B cell (primary cell): Measurements from ENCODE around the gene AGPAT1.

Experiments used
- EZH2 ChIP-seq: IDR thresholded peaks from 2 replicates; pipeline ENCODE4 v1.6.1; 2012; ENCODE audit warnings: borderline replicate concordance, low read depth, mild to moderate bottlenecking, moderate library complexity, low read length; ENCODE audit not compliant: insufficient read depth, poor library complexity, severe bottlenecking
- TF ChIP-seq, protein P1 (sequence below): fragments of 200-600 bp; IDR thresholded peaks from one replicate; pipeline ENCODE4 v1.8.0; 2022; ENCODE audit warnings: antibody characterized with exemption, mild to moderate bottlenecking

DNA sequence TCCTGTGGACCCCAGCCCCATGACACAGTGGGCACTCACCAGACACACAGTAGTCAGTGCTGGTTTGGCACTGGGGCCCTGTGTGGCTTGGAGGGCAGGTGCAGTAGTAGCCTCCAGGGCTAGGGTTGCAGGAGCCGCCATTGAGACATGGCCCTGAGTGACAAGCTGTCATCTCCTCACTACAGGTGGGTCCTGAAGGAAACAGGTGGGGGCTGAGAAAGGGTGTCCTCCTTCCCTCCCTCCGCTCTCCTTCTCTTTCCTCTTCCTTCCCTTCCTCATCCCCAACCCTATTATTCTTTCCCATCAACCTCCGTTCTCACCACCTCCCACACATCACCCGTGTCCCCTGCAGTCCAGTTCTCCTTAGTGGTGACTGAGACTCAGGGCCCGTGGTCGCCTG lies 37.8 kb upstream of the AGPAT1 start:
- TF ChIP-seq EZH2 = no peak
- TF ChIP-seq, protein P1, sequence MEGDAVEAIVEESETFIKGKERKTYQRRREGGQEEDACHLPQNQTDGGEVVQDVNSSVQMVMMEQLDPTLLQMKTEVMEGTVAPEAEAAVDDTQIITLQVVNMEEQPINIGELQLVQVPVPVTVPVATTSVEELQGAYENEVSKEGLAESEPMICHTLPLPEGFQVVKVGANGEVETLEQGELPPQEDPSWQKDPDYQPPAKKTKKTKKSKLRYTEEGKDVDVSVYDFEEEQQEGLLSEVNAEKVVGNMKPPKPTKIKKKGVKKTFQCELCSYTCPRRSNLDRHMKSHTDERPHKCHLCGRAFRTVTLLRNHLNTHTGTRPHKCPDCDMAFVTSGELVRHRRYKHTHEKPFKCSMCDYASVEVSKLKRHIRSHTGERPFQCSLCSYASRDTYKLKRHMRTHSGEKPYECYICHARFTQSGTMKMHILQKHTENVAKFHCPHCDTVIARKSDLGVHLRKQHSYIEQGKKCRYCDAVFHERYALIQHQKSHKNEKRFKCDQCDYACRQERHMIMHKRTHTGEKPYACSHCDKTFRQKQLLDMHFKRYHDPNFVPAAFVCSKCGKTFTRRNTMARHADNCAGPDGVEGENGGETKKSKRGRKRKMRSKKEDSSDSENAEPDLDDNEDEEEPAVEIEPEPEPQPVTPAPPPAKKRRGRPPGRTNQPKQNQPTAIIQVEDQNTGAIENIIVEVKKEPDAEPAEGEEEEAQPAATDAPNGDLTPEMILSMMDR = no peak
